Measurements from ENCODE around the gene H2BK1.

DNA sequence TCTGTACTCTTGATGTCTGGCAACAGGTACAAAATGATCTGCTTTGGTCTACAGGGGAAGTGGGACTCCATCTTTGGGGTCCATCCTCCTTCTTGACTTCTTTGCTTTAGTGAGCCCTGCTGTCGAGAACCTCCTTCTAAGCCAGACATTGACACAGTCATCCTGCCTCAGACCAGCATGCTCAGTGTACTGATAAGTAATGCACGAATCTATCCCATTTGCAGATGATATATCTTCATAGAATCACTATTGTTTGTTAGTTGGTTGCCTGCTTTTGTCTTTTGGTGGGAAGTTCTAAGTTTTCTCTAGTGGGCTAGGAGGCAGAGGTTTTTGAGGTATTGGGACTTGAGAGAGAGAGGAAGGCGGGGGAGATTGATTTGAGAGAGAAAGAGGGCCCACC is 8.9 kb downstream of the H2BK1 start:
- TF ChIP-seq, protein P1, sequence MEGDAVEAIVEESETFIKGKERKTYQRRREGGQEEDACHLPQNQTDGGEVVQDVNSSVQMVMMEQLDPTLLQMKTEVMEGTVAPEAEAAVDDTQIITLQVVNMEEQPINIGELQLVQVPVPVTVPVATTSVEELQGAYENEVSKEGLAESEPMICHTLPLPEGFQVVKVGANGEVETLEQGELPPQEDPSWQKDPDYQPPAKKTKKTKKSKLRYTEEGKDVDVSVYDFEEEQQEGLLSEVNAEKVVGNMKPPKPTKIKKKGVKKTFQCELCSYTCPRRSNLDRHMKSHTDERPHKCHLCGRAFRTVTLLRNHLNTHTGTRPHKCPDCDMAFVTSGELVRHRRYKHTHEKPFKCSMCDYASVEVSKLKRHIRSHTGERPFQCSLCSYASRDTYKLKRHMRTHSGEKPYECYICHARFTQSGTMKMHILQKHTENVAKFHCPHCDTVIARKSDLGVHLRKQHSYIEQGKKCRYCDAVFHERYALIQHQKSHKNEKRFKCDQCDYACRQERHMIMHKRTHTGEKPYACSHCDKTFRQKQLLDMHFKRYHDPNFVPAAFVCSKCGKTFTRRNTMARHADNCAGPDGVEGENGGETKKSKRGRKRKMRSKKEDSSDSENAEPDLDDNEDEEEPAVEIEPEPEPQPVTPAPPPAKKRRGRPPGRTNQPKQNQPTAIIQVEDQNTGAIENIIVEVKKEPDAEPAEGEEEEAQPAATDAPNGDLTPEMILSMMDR (IDR thresholded peaks at IDR 0.05; ENCODE audit: poor library complexity): no peak
- no peak for TF ChIP-seq EZH2phosphoT487 (IDR thresholded peaks at IDR 0.05; ENCODE audit: low read depth, severe bottlenecking, unreplicated experiment)
- TF ChIP-seq EZH2 (IDR thresholded peaks at IDR 0.05; ENCODE audit: borderline replicate concordance): no peak

Data from hepatocyte (in vitro differentiated cells).